CD1c-positive myeloid dendritic cell (primary cell): ENCODE results near the gene PIK3R1.
"Not testable (repeated sequence)": the region's sequence is repeated elsewhere in the genome, so short reads cannot be mapped to it uniquely, and the experiment has no call there.

Experiments used
- DNase-seq: peaks from one replicate; pipeline ENCODE4 v3.0.0-alpha.2; 2016; ENCODE audit errors: extremely low spot score

PIK3R1 gene

GRCh38 chr5:68193481-68194036, 22.0 kb upstream of the PIK3R1 start:
- DNase-seq = peak; percentile 71

GRCh38 chr5:68194386-68194785, 21.2 kb upstream of the PIK3R1 start:
- DNase-seq = peak; percentile 14

GRCh38 chr5:68195137-68195536, 20.4 kb upstream of the PIK3R1 start:
- no peak for DNase-seq

- DNase-seq = peak; percentile 89
Measured at GRCh38 chr5:68196876-68197275, 18.7 kb upstream of the PIK3R1 start.

- DNase-seq = no peak
Measured at GRCh38 chr5:68200288-68200687, 15.3 kb upstream of the PIK3R1 start.

- not testable (repeated sequence) for DNase-seq
Measured at GRCh38 chr5:68210654-68211053, 4.9 kb upstream of the PIK3R1 start.

- peak; percentile 91 for DNase-seq
Measured at GRCh38 chr5:68214482-68215207, 911 bp upstream of the PIK3R1 start.

- DNase-seq = no peak
Measured at GRCh38 chr5:68215898-68216244, 315 bp downstream of the PIK3R1 start.

- peak; percentile 43 for DNase-seq
Measured at GRCh38 chr5:68216245-68217046, 890 bp downstream of the PIK3R1 start.

GRCh38 chr5:68217047-68217355, 1.4 kb downstream of the PIK3R1 start:
- DNase-seq = peak; percentile 28

- DNase-seq = no peak
Measured at GRCh38 chr5:68217528-68217927, 2.0 kb downstream of the PIK3R1 start.

GRCh38 chr5:68219161-68219816, 3.7 kb downstream of the PIK3R1 start:
- no peak for DNase-seq

GRCh38 chr5:68220260-68220659, 4.7 kb downstream of the PIK3R1 start:
- no peak for DNase-seq

GRCh38 chr5:68220914-68221313, 5.4 kb downstream of the PIK3R1 start:
- DNase-seq = no peak

- DNase-seq = no peak
Measured at GRCh38 chr5:68221488-68221887, 5.9 kb downstream of the PIK3R1 start.

GRCh38 chr5:68222310-68222709, 6.8 kb downstream of the PIK3R1 start:
- DNase-seq = no peak

- no peak for DNase-seq
Measured at GRCh38 chr5:68222824-68223354, 7.3 kb downstream of the PIK3R1 start.

GRCh38 chr5:68223904-68224303, 8.3 kb downstream of the PIK3R1 start:
- DNase-seq = no peak

- no peak for DNase-seq
Measured at GRCh38 chr5:68224509-68225187, 9.1 kb downstream of the PIK3R1 start.

- peak; percentile 65 for DNase-seq
Measured at GRCh38 chr5:68225188-68225910, 9.8 kb downstream of the PIK3R1 start.

- no peak for DNase-seq
Measured at GRCh38 chr5:68225911-68226545, 10.5 kb downstream of the PIK3R1 start.
